OCI-M2 (cell line): ENCODE results near the gene NACC1.

ENCODE experiments used
- DNase-seq: peaks from one replicate; lab custom pipeline; 2025; ENCODE audit not compliant: unreplicated experiment; lab: John Stamatoyannopoulos, UW

Gene NACC1

DNA sequence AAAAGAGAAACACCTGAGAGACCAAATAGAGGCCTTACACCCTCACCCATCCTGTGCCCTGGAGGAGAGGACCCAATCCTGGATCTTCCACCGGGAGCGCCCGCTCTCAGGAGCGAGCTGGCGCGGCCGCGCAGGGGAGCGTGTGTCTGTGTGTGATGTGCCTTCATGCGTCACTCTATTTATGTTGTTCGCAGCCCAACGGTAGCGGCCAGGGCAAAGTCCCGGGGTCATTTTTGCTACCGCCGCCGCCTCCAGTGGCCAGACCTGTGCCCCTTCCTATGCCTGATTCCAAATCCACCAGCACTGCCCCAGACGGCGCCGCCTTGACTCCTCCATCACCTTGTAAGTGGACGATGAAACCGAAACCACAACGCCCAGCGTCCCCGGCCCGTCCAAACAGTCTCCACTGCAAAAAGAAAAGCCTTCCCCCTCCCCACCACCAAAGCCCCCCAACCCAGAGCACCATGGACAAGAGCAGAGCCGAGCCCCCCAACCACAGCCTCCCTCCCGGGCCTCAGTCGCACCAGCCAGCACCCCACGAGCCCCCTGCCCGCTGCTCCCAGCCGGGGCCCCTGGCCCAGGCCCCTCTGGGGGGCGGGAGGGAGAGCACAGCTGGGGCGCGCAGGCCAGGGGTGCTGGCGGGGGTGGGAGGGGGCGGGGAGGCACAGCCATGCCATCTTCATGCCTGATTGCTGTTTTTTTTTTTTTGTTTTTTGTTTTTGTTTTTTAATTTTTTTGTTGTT, 30.1 kb upstream of the NACC1 start:
- DNase-seq = no peak

DNA sequence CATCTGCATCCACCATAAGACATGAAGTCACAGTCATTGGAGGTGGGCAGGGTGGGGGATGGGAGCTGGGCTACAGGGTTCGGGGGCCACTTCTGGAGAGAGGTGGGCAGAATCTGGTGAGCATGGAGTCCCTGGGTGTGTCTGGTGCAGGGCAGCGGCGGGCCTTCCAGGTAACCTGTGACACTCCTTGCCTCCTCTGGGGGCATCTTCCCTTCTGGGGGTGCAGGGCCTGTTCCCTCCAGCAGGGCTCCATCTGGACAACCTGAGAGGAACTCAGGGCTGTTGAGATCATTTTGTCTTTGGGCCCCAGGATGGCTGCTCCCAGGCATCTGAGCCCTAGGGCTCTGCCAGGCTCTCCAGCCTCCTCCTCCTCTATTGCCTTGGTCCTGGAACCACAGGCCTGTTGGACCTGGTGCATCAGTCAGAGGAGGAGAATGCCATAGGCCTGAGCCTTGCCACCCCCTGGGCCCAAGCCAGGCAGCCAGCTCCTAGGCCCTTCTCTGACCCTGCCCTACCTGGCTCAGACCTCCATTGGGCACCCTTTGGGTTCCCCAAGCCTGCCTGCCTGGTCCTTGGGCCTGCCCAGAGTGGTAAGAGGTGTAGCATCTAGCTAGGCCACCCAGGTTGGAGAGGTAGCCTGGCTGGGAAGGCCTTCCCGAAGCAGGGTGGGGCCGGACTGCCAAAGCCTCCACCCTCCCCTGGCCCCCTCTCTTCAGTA, 28.8 kb upstream of the NACC1 start:
- DNase-seq = no peak

DNA sequence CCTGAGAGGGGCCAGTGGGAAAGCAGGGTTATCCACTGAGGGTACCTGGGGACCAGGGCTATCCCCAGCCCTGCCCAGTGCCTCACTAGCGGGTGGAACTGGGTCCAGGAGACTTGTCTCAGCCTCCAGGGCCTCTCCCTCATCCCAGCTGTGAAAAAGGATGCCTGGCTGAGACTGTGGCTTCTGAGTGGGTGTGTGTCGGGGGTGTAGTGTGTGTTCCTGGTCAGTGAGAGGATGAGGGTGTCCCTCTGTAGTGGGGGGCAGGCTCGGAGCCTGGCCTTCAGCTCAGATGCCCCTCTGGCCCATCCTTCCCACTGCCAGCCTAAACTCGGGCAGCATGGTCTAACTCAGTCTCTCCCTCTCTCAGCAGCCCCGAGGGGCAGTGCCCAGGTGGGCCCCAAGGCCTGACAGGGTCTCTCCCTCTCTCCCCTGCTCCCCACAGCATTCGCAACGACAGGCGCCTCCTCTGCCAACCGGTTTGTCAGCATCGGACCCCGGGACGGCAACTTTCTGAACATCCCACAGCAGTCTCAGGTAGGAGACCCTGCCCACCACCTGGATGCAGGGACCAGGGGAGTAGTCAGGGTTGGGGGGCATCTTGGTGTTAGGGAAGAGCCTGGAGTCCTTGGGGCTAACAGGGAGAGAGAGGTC, 28.1 kb upstream of the NACC1 start:
- no peak for DNase-seq

DNA sequence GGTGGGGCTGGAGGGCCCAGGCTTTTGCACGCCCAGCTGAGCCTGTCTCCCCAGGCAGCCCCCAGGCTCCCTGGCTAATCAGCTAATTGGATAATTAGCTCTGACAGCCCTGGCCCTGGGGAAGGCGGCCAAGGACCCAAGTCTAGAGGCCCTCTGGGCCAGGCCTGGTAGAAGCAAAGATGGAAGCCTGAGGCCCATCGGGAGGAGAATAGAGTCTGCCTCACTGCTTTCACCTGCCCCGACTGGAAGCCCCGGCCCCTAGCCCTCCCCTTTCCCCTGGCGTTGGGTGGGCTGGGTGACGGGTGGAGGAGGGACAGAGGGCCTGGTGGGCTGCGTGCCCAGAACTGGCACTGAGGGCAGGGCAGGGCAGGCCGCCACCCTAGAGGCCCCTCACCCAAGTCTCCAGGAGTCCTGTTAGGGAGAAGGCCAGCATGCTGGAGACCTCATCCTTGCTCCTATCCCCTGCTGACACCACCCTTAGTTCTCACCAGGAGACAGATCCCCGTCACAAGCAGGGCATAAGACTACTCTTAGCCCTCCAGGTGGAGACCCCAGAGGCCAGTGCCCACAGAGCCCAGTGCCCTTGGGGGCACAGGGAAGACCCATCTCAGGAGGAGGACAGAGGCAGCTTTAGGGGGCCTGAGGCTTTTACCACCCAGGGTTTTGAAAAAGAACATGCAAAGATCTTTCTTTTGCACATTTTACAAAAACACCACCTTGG, 27.4 kb upstream of the NACC1 start:
- no peak for DNase-seq

DNA sequence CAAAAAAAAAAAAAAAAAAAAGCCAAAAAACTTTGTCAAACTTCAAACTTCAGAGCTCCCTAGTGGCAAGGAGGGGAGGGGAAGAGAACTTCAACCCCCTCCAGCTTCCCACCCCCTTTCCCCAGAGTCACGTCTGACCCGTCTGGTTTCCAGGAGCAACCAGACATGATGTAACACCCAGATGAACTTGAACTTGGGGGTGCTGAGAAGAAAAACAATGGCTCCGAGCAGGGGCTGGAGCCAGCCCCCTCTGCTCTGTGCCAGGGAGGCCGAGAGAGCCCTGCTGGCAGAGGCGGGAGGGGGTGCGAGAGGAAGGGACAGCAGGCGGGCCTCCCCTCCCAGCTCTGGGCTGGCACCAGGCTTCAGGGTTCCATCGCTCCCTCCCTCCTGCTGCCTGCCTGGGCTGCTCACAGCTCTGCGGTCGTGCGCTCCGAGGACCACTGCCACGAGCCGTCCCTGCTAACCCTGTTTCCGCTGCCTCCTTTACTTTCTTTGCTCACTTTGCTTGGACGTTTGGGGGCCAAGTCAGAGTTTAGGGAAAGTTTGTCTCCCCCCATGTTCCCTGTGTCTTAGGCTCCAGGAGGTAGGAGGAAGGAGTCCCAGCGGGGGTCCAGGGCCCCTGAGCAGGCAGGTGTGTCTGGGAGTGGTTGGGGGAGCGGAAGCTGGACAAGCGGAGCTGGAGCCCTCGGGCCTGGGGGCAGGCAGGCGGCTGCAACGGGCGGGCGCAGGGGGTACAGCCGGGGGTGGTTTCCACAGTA, 26.5 kb upstream of the NACC1 start:
- no peak for DNase-seq

DNA sequence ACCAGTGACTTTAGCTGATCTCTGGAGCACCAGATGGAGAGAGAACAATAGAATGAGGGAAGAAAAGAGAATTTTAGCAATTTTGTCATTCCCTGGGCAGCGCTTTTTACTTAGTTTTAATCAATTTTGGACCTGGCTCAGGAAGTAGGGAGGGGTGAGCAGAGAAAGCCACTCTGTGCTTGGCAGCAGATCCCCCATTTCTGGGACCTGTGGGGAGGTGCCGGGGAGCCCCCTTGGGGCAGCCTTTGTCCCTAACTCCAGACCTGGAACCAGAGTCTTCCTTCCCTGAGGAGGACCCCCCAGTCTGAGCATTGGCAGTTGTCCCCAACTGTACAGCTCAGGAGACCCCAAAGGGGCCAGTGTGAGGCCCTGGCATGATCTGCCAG, 25.9 kb upstream of the NACC1 start:
- DNase-seq = no peak

DNA sequence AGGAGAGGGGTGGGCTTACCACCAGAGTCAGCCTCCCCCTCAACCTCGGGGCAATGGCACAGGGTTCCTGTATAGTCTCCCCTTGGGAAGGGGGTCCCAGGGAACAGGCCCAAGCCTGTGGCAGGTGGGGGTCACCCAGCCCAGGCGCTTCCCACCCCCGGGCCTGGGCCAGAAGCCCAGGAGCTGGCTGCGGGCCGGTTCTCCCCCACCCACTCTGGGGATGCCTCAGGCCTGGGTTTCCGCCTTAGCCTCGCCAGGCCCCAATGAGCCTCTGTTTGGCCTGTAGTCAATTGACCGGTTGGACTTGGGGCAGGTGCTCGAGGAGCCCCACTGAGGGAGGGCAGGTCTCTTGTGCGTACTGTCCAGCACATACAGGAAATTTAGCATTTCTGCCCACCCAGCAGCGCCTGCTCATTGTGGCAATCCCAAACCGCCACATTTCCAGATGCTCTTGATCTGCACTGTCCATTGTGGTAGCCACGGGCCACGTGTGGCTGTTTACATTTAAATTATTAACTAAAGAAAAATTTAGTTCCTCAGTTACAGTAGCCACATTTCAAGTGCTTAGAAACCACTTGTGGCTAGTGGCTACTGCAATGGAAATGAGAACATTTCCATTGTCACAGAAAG, 25.3 kb upstream of the NACC1 start:
- no peak for DNase-seq

DNA sequence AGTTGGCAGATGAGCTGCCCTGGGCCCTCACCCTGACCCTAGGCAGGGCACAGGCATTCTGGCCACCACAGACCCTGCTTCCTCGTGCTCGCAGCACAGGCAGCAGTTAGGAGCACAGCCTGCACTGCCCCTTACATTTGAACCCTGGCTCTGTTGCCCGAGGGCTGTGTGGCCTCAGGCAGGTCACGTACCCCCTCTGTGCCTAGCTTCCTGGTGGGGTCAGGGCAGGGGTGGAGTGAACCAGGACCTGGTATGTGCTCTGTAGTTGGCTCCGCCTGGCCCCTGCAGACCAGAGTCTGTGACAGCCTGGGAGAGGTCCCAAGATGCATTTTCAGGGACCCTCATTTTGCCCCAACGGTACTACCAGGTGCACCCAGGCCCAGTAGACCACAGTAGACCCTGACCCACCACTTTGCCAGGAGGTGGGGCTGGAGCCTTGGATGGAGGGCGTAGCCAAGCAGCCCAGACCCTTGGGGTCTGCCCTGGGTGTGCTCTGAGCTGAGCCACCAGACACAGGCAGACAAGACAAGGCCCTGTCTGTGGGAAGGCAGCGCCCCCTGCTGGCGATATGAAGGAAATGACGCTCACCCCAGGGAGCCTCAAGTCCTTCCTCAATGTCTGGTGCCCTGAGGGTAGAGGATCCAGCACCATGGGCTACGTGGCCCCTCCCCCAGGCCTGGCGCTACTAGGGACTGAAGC, 24.5 kb upstream of the NACC1 start:
- no peak for DNase-seq

DNA sequence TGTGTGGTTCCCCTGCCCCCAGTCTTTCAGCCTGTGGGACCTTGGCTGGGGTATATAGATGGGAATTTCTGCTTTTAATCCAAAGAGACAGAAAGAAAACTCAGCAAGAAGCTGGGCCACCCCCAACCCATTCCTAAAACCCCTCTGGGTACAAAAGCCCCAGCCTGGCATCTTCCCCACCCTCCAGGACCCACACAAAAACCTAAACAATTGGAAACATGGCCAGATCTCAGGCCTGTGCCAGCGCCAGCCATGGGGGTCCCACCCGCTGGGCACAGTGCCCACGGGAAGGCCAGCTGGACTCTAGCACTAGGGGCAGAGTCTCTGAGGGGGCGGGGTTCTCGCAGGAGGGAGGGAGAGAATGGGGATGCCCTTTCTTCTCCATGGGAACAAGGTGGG, 24.0 kb upstream of the NACC1 start:
- DNase-seq = no peak

DNA sequence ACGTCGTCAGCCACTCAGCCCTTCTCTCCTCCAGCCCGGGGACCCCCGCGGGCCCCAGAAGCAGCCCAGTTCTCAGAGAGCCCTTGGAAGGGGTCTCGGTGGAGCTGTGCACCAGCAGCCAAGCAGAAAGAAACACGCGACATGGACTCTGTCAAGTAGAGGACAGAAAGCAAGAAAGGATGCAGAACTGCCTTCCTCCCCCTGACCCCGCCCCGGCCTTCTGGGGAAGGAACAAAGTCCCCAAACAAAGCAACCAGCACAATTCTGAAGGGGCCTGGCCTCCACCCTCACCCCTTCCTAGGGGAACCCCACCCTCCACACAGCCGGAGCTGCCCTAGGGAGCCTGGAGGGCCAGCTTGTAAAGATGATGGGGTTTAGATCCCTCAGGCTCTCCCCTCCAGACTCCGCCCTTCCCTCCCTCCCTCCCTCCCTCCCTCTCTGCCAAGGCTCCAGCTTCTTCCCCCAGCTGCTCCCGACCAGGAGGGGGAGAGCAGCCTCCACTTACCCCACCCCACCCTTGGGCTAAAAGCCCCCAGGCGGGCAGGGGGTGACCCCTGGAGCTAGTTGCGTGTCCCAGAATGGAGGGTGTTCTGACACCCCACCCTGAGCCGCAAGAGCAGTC, 23.2 kb upstream of the NACC1 start:
- DNase-seq = no peak

DNA sequence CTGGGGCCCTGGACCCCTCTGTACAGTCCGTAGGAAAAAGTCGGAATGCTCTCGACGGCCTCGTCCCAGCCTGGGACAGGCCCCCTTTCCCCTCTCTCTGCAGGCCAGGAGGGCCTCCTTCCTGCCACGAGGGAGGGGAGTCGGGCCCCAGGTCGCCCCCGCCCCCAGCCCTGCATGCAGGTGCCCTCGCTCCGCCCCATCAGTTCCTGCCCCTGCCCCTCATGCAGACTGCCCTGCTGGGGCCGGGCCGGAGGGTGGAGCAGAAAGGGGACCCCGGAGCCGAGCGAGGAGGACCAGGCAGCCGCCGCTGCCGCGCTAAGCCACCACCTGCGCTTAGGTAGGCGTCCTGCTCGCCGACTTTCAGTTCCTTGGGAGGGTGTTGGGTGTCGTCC, 22.7 kb upstream of the NACC1 start:
- no peak for DNase-seq

DNA sequence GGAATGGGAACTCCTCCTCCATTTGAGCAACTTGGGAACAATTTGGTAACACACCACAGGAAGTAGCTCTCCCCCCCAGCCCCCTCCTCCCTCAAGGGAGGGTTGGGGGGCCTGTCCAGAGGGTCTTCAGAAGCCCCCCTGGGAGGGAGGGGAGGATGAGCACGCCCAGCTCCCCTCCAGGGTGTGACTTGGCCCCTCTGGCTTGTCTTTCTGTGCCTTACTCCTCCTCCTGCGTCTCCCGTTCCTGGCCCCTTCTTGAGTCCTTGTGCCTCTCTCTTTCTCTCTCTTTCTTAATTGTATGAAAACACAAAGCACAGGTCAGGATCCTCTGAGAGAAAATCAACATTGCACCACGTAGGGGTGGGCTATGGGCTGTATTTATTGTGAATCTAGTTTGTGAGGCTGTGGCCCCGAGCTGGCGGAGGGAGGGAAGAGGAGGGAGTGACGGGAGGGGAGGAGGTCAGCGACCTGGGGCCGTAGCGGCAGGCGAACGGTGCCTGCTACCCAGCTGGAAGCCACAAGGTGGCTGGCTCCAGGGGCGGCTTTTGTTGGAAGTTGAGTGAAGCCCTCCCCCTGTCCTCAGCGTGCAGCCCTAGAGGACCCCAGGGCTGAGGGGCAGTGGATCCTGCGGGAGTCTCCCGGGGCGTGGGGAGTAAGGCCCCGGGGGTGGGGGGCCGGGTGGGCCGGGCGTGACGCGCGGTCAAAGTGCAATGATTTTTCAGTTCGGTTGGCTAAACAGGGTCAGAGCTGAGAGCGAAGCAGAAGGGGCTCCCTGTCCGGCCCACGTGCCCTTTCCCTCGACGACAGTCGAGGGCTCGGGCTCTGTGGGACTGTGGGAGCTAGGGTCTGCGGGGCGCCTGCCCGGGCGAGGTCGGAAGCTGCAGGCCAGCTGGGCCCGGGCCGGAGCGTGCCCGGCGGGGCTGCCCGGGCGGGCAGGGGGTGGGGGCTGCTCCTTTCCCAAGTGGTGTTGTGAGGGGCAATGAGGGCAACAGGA, 21.8 kb upstream of the NACC1 start:
- DNase-seq = no peak

DNA sequence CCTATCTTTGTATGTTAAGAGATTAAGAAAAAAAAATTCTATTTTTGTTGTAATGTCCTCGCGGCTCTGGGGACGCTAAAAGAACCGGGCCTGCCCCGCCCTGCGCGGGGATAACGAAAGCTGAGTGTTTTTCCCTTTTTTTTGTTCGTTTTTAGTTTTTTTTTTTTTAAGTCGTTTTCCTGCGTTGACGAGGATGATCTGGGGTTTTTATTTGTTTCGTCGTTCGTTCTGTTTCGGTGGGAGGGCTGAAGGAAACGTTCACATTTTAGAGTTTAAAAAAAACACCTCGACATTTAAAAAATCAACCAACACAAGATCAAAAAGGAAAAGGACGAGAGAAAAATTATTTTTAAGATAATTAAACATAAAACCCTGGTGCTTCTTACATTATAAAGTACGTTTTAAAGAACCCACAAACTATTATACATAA, 21.0 kb upstream of the NACC1 start:
- no peak for DNase-seq

DNA sequence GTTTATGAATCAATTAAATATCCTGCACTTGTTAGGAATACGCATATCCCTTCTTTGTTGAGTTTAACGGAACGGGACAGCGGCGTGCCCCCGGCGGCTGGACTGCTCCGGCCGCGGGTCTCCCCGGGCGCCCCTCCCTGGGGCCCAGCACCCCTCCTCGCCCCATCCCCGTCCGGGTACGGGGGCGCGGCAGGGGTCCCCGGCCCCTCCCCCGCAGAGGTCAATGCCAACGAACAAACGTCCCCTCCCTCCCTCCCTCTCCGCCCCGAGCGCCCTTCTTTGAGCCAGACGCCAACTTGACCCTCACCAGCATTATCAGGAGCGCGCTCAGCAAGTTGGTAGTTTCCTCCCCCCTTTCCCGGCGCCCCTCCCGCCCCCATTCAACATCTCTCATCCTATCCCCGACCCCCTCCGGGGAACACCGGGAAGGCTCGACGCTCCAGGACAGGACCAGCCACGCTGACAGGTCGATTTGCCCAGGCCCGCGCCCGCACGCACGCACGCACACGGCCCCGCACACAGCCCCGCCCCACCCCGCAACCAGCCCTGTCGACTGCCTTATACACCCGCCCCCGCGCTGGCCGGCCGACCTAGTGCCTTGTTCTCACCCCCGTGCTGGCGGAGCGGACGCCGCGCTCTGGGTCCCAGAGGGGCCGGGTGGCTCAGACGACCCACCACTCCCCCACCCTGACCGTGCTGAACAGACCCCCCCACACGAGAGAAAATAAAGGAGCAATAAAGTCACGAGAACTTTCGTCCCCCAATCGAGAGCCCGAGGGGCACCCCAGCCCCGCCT, 20.4 kb upstream of the NACC1 start:
- no peak for DNase-seq

DNA sequence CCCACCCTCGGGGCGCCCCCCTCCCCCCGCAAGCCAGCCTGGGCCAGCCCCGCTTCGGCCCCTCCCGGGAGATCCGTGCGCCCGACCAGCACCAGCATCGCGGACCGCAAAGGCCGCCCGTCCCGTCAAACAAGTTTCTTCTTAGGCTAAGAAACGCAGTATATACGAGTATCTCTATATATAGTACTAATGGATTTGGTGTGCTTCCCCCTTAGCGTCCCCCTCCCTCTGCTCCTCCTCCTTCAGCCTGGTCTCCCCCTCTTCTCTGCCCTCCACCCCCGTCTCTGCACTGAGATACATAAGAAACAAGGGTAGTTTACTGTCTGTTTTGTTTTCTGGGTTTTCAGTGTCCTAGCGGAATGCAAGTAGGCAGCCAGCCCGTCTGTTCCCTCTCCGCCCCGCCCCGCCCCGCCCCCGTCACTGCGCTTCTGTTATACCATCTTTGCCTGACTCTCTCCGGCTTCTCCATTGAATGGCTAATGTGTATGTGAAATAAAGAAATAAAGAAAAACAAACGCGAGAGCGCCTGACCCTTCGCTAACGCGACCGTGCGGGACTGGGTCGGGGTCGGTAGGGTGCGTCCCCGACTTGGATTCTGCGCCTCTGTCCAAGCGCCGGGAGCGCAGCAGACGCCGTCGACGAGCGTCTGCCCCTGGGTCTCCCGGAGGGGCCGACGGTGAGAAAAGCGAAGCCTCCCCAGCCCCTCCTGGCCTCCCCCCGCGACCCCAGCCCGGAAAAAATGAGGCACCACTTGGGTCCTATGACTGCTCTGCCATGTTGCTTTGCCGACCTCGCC, 19.6 kb upstream of the NACC1 start:
- DNase-seq = no peak
